ENCODE results near the gene ELF2.

DNA sequence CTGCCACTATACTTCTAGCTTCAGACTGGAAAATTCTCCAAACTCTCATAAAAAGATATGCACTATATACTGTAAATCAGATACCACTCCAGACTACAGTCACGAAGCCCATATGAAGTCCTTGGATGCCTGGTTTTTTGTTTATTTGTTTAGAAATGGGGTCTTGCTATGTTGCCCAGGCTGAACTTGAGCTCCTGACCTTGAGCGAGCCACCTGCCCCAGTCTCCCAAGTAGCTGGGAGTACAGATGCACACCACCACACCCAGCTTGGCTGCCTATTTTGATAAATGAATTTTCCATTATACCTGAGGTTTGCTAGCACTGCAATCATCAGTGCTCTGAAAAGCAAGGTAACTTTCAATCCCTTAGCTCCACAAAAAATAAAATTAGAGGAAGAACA lies 53.1 kb downstream of the ELF2 start:
- TF ChIP-seq EZH2 (IDR thresholded peaks at IDR 0.05; ENCODE audit: borderline replicate concordance, low read depth, low read length, poor library complexity, severe bottlenecking) = no peak
- TF ChIP-seq, protein P1, sequence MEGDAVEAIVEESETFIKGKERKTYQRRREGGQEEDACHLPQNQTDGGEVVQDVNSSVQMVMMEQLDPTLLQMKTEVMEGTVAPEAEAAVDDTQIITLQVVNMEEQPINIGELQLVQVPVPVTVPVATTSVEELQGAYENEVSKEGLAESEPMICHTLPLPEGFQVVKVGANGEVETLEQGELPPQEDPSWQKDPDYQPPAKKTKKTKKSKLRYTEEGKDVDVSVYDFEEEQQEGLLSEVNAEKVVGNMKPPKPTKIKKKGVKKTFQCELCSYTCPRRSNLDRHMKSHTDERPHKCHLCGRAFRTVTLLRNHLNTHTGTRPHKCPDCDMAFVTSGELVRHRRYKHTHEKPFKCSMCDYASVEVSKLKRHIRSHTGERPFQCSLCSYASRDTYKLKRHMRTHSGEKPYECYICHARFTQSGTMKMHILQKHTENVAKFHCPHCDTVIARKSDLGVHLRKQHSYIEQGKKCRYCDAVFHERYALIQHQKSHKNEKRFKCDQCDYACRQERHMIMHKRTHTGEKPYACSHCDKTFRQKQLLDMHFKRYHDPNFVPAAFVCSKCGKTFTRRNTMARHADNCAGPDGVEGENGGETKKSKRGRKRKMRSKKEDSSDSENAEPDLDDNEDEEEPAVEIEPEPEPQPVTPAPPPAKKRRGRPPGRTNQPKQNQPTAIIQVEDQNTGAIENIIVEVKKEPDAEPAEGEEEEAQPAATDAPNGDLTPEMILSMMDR (conservative IDR thresholded peaks at IDR 0.05; ENCODE audit: low read depth, low read length) = no peak
